Measurements from ENCODE around the gene MSLN. TPM values are rescaled to one million over a fixed set of nuclear protein-coding genes. Genes with fewer than 3 reads are reported as not detected.

Gene MSLN
- total RNA-seq, 1 experiment from 2014 or later = 0.73 TPM

DNA sequence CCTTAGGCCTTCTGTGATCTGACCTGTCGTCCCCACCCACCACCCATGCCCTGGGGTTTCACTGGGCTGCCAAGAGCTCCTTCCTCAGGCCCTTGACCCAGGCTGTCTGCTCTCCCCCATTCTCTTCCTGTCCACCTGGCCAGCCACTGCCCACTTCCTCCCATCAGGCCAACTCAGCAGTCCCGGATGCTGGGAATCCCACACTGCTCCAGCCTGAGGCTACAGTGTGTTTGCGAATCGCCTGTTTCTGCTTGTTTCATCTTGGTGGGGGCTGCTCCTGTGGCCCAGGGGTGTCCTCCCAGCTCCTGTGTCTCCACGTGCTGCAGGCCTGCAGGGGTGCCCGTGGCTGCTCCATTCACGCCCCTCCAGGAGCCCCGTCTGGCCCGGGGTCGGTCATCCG, 46.5 kb upstream of the MSLN start:
- H3K27me3 ChIP-seq (ENCODE audit: low read length) = 0 out of 2 replicates have a peak, but pooled peaks cover 2% of the 10 kb centered on the region
- peaks cover 25% of the 10 kb centered on the region for H3K4me1 ChIP-seq (ENCODE audit: insufficient read depth, low read length)
- no peaks in the 10 kb centered on the region for H3K9me3 ChIP-seq (ENCODE audit: low read length)
- intact Hi-C loops (cut with micrococcal nuclease) = loop anchor here (10.0 kb wide), 1 partner anchor 71 kb away; the partner anchor contains the start of genes CHTF18 and RPUSD1
- peak; percentile 51 for DNase-seq
- H3K4me3 ChIP-seq (ENCODE audit: low read length) = no peak overlapping the region
- BruUV-seq (replicated peaks) = no TSS peak
- peak overlapping the region; percentile 58 for H3K4me2 ChIP-seq (ENCODE audit: low read length)
- no peaks in the 10 kb centered on the region for H3F3A ChIP-seq (ENCODE audit: low read length, unreplicated experiment)
- ChIA-PET POLR2A (ENCODE audit: unreplicated experiment) (interaction anchor here (0.5 kb wide), 1 partner anchor 14 kb away, joined by 3 read pairs; no protein-coding TSS in a partner anchor), CTCF (interaction anchor here (0.5 kb wide), 1 partner anchor 12 kb away, joined by 3 read pairs; the partner anchor contains the start of gene CCDC78)
- H3K27ac ChIP-seq (ENCODE audit: low read length) = peak overlapping the region; percentile 63
- no peak for TF ChIP-seq EZH2 (IDR thresholded peaks at IDR 0.05; ENCODE audit: low read length, unreplicated experiment)
- TF ChIP-seq, protein P1, sequence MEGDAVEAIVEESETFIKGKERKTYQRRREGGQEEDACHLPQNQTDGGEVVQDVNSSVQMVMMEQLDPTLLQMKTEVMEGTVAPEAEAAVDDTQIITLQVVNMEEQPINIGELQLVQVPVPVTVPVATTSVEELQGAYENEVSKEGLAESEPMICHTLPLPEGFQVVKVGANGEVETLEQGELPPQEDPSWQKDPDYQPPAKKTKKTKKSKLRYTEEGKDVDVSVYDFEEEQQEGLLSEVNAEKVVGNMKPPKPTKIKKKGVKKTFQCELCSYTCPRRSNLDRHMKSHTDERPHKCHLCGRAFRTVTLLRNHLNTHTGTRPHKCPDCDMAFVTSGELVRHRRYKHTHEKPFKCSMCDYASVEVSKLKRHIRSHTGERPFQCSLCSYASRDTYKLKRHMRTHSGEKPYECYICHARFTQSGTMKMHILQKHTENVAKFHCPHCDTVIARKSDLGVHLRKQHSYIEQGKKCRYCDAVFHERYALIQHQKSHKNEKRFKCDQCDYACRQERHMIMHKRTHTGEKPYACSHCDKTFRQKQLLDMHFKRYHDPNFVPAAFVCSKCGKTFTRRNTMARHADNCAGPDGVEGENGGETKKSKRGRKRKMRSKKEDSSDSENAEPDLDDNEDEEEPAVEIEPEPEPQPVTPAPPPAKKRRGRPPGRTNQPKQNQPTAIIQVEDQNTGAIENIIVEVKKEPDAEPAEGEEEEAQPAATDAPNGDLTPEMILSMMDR (conservative IDR thresholded peaks at IDR 0.05; ENCODE audit: low read depth, low read length) = no peak
- no peak for TF ChIP-seq EZH2phosphoT487 (IDR thresholded peaks at IDR 0.05; ENCODE audit: borderline replicate concordance, low read length)
- peak overlapping the region; percentile 29; the same call in 1 of the 2 replicates for H3K9ac ChIP-seq (ENCODE audit: low read length)
- 0 out of 2 replicates have a peak overlapping the region, but pooled peaks have one; percentile 48 for H2AFZ ChIP-seq (ENCODE audit: low read length)
- H3K9me2 ChIP-seq (replicated peaks; ENCODE audit: low read length) = no peaks in the 10 kb centered on the region
- ATAC-seq = peak; percentile 10; the same call in 1 of the 2 replicates
- no peaks in the 10 kb centered on the region for H3K36me3 ChIP-seq (ENCODE audit: low read depth, low read length)
- peaks cover 8% of the 10 kb centered on the region; the same call in 1 of the 2 replicates for H4K20me1 ChIP-seq (ENCODE audit: low read length)
- peaks cover 19% of the 10 kb centered on the region for H3K79me2 ChIP-seq (ENCODE audit: low read length)

DNA sequence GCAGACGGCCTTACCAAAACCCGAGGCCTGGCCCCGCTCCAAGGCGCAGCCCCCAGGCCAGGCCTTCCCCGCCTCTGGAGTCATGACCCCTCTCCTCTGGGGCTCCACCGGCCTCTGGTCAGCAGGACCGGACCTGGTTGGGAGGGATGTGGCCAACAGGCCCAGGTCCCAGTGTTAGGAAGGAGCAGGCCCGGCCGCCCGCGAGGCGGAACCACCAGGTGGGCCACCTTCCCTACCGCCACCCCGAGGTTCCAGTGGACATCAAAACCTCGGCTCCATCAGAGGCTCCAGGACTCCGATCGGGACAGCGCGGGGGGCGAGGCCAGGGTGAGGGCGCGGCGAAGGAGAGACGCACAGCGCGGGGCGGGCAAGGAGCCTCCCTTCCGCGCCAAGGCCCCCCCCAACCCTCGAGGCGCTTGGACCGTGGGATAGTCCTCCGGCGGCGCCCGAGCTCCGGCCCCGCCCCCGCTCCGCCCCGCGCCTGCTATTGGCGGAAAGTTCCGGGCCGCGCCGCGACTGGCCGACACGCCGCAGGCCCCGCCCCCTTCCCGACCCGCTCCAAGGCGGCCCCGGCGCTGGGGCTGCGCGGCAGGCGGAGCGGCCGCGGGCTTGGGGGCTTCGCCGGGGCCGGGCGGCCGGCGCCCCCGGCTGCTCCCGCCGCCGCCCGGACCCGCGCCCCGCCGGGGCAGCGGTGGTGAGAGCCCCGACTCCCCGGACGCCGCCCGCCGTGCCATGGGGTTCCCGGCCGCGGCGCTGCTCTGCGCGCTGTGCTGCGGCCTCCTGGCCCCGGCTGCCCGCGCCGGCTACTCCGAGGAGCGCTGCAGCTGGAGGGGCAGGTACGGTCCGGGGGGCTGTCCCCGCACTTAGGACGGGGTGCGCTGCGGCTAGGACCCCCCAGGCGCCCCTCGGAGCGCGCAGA, 45.7 kb upstream of the MSLN start, which contains the start of gene METRN:
METRN (plus strand) TSS at position 561 of the 919 bp plus-strand sequence; CDS start at position 733, 172 bp downstream.
- Histone ChIP-seq H3F3A (ENCODE audit: low read length, unreplicated experiment) (no peaks in the 10 kb centered on the region), H3K27ac (ENCODE audit: low read length) (peak within 1 kb of the TSS; percentile 63), H3K27me3 (ENCODE audit: low read length) (0 out of 2 replicates have a peak, but pooled peaks cover 2% of the 10 kb centered on the region), H2AFZ (ENCODE audit: low read length) (peak within 1 kb of the TSS; percentile 48; the same call in 1 of the 2 replicates), H3K9me3 (ENCODE audit: low read length) (no peaks in the 10 kb centered on the region), H3K79me2 (ENCODE audit: low read length) (peaks cover 19% of the 10 kb centered on the region), H3K9ac (ENCODE audit: low read length) (peak within 1 kb of the TSS; percentile 57), H3K4me1 (ENCODE audit: insufficient read depth, low read length) (peaks cover 28% of the 10 kb centered on the region), H3K4me2 (ENCODE audit: low read length) (peak within 1 kb of the TSS; percentile 86), H3K9me2 (replicated peaks; ENCODE audit: low read length) (no peaks in the 10 kb centered on the region), H3K36me3 (ENCODE audit: low read depth, low read length) (no peaks in the 10 kb centered on the region), H3K4me3 (ENCODE audit: low read length) (peak within 1 kb of the TSS; percentile 71), H4K20me1 (ENCODE audit: low read length) (peaks cover 8% of the 10 kb centered on the region; the same call in 1 of the 2 replicates)
- intact Hi-C loops (cut with micrococcal nuclease) = loop anchor here (10.0 kb wide), 1 partner anchor 70 kb away; the partner anchor contains the start of genes CHTF18 and RPUSD1
- POLR2A ChIA-PET (ENCODE audit: unreplicated experiment) = no interaction called here
- TF ChIP-seq EZH2phosphoT487 (IDR thresholded peaks at IDR 0.05; ENCODE audit: borderline replicate concordance, low read length) = no peak
- TF ChIP-seq EZH2 (IDR thresholded peaks at IDR 0.05; ENCODE audit: low read length, unreplicated experiment) = no peak
- TF ChIP-seq, protein P1 (conservative IDR thresholded peaks at IDR 0.05; ENCODE audit: low read depth, low read length) = no peak
- no TSS peak for BruUV-seq (replicated peaks)
- peak; percentile 58 for ATAC-seq
- CTCF ChIA-PET = interaction anchor here (0.5 to 0.6 kb wide), 2 partner anchors 74 to 330 kb away, joined by 3 to 5 read pairs; partner anchors contain the start of gene CHTF18
- peak; percentile 84 for DNase-seq

Data from PC-3 (cell line).